Stimulated activated CD8-positive, alpha-beta memory T cell treated with anti-CD3 and anti-CD28 coated beads, Interleukin-12 subunit alpha, Interleukin-12 subunit beta, amount 100 ng/mL, for 4 hours (primary cell): ENCODE data around the gene RNU6-9.
A peak's percentile ranks its signal among the peaks of the same experiment; 100 is the strongest.

Experiments
- DNase-seq: peaks from one replicate; pipeline ENCODE4 v3.0.0-alpha.2; 2020; ENCODE audit warnings: low read depth

The RNU6-9 gene

DNA sequence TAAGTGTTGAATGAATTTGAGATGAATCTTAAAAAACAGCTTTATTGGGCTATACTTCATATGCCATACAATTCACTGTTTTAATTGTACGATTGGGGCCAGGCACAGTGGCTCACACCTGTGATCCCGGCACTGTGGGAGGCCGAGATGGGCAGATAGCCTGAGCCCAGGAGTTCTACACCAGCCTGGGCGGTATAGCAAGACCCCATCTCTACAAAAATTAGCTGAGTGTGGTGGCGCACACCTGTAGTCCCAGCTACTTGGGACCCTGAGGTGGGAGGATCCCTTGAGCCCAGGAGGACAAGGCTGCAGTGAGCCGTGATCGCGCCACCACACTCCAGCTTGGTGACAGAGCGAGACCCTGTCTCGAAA, 42.9 kb downstream of the RNU6-9 start:
- DNase-seq: no peak

DNA sequence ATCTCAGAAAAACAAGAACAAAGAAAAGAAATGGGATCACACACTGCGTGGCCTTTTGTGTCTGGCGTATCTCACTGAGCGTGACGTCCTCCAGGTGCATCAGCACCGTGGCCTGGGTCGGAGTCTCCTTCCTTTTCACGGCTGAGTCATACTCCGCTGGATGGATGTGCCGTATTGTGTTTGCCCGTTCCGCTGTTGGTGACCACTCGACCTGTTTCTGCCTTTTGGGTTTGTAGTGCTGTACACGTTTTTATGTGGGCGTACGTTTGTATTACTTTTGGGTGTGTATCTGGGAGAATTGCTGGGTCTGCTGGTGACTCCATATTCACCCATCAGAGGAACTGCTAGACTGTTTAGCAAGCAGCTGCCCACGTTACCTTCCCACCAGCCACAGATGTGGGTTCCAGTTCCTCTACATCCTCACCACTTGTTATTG, 44.0 kb downstream of the RNU6-9 start:
- peak; percentile 46 for DNase-seq

GRCh38 chr19:938233-938923, 45.1 kb downstream of the RNU6-9 start:
- no peak for DNase-seq

GRCh38 chr19:939439-939838, 46.2 kb downstream of the RNU6-9 start:
- no peak for DNase-seq

DNA sequence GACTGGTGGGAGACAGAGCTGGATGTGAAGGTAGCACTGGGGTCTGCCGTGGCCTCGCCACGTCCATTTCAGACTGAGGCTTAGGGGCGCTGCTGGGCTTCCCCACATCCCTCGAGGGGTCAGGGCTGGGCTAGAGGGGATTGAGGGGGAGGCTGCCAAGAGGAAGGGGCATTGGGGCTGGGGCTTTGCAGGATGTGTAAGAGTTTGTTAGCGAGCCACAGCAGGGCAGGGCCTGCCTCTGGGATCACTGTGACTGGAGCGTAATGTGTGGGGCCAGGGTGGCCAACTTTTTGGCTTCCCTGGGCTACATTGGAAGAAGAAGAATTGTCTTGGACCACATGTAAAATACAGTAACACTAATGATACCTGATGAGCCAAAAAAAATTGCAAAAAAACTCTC, 46.6 kb downstream of the RNU6-9 start:
- DNase-seq: no peak

- peak; percentile 54 for DNase-seq
Measured at GRCh38 chr19:940591-941291, 47.5 kb downstream of the RNU6-9 start.

GRCh38 chr19:941292-942132, 48.2 kb downstream of the RNU6-9 start:
- no peak for DNase-seq

DNA sequence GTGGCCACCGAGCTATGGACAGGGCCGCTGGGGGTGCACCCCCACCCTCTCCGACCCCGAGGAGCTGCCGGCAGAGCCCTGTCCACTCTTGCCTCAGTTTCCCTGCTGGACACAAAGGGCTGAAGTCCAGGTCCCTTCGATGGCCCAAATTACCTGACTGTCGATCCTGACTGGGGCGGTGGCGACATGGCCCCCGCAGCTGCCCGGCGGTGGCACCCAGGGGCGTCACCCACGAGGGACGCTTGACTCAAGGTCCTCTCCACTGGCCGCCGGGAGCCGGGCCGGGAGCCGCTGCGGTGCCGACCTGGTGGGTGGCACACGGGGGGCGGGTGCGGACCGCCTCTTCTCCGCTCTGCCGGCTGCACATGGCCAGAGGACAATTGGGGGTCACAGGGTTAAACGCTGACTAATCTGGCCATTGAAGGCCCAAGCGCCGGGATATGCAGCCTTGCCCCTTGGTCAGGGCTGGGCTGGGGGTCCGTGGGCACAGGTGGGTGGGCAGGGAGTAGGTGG, 48.9 kb downstream of the RNU6-9 start:
- DNase-seq: no peak
